Upper lobe of left lung (tissue), 4 donors: ENCODE measurements around the gene CARMIL1.

Experiments
- EP300 ChIP-seq, 4 donors: sonication (generic); formaldehyde crosslinking; IDR thresholded peaks; one replicate each; pipeline ENCODE4 v1.5.1; 2017; ENCODE audit warnings: antibody characterized with exemption in 4 of 4, control low read depth in 2 of 4
- POLR2A ChIP-seq, 4 donors: fragments of 450-650 bp; IDR thresholded peaks; one replicate each; pipeline ENCODE4 v1.5.1; 2016 to 2017; ENCODE audit warnings: antibody characterized with exemption in 4 of 4, mild to moderate bottlenecking in 2 of 4
- POLR2AphosphoS5 ChIP-seq, 2 donors: sonication (generic); formaldehyde crosslinking; IDR thresholded peaks; one replicate each; pipeline ENCODE4 v1.5.1; 2017; ENCODE audit warnings: antibody characterized with exemption in 2 of 2
- TF ChIP-seq, protein P1 (sequence below), 6 experiments: fragments of 450-650 bp in 4 of 6; fragments of 200-600 bp in 2 of 6; sonication (generic) in 2 of 6; IDR thresholded peaks; one replicate each; pipeline ENCODE4 v1.5.1; 2016 to 2019; ENCODE audit warnings: antibody characterized with exemption in 6 of 6

DNA sequence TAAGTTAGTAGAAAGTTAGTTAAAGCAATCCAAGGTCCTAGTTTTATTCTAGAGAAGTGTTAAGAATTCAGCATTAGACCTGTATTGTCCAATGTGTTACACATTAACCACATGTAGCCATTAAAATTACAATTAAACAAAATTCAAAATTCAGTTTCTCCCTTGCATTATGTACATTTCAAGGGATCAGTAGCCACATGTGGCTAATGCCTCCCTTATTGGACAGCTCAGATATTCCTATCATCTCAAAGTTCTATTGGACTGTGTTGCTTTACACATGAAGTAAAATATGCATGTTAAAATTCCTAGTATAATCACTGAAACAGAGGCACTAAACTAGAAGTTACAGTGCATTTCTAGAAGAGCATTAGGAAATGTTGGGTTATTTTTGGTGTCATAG, 265.7 kb downstream of the CARMIL1 start:
- TF ChIP-seq, protein P1, sequence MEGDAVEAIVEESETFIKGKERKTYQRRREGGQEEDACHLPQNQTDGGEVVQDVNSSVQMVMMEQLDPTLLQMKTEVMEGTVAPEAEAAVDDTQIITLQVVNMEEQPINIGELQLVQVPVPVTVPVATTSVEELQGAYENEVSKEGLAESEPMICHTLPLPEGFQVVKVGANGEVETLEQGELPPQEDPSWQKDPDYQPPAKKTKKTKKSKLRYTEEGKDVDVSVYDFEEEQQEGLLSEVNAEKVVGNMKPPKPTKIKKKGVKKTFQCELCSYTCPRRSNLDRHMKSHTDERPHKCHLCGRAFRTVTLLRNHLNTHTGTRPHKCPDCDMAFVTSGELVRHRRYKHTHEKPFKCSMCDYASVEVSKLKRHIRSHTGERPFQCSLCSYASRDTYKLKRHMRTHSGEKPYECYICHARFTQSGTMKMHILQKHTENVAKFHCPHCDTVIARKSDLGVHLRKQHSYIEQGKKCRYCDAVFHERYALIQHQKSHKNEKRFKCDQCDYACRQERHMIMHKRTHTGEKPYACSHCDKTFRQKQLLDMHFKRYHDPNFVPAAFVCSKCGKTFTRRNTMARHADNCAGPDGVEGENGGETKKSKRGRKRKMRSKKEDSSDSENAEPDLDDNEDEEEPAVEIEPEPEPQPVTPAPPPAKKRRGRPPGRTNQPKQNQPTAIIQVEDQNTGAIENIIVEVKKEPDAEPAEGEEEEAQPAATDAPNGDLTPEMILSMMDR (IDR thresholded peaks at IDR 0.05), result no peak
- TF ChIP-seq POLR2A (IDR thresholded peaks at IDR 0.05) (no peak), POLR2AphosphoS5 (IDR thresholded peaks at IDR 0.05) (no peak), EP300 (IDR thresholded peaks at IDR 0.05) (no peak)
